ENCODE data around the gene GRK5. TPM values are rescaled to one million over a fixed set of nuclear protein-coding genes. Genes with fewer than 3 reads are reported as not detected.

Gene GRK5
- total RNA-seq, 2 donors from 2014 or later: 85.3 to 90.2 TPM

DNA sequence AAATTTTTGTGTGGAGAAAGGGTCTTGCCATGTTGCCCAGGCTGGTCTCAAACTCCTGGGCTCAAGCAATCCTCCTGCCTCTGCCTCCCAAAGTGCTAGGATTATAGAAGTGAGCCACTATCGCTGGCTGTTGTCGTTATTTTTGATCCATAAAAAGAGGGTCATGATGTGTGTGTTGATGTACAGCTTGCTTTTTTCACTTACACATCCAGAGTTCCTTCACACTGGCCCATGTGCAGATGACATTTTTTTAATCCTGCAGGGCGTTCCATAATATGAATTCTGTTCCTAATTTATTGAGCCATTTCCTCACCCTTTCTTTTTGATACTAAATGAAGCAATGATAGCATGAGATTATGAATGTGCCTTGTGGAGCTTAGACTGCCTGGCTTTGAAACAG, 40.8 kb downstream of the GRK5 start:
- no peaks in the 10 kb centered on the region for H3K9me3 ChIP-seq
- no peak for DNase-seq (ENCODE audit: low spot score)
- no peaks in the 10 kb centered on the region for H3K27me3 ChIP-seq (replicated peaks; ENCODE audit: insufficient read depth)
- H3K27ac ChIP-seq: peak overlapping the region; percentile 75 to 90
- H3K4me3 ChIP-seq: no peak overlapping the region
- H3K4me1 ChIP-seq (ENCODE audit: control insufficient read depth in 1 of 2, low read depth in 2 of 2): peaks cover 44 to 72% of the 10 kb centered on the region in 2 donors
- no peak for ATAC-seq (ENCODE audit: insufficient number of reproducible peaks, low FRiP score, low read depth)
- TF ChIP-seq, protein P1, sequence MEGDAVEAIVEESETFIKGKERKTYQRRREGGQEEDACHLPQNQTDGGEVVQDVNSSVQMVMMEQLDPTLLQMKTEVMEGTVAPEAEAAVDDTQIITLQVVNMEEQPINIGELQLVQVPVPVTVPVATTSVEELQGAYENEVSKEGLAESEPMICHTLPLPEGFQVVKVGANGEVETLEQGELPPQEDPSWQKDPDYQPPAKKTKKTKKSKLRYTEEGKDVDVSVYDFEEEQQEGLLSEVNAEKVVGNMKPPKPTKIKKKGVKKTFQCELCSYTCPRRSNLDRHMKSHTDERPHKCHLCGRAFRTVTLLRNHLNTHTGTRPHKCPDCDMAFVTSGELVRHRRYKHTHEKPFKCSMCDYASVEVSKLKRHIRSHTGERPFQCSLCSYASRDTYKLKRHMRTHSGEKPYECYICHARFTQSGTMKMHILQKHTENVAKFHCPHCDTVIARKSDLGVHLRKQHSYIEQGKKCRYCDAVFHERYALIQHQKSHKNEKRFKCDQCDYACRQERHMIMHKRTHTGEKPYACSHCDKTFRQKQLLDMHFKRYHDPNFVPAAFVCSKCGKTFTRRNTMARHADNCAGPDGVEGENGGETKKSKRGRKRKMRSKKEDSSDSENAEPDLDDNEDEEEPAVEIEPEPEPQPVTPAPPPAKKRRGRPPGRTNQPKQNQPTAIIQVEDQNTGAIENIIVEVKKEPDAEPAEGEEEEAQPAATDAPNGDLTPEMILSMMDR (IDR thresholded peaks at IDR 0.05): no peak
- no peaks in the 10 kb centered on the region for H3K36me3 ChIP-seq

- no peaks in the 10 kb centered on the region for H3K36me3 ChIP-seq
- peaks cover 49 to 73% of the 10 kb centered on the region in 2 donors for H3K4me1 ChIP-seq (ENCODE audit: control insufficient read depth in 1 of 2, low read depth in 2 of 2)
- H3K27ac ChIP-seq: peak overlapping the region; percentile 75 to 90
- H3K9me3 ChIP-seq: no peaks in the 10 kb centered on the region
- no peak overlapping the region for H3K4me3 ChIP-seq
- H3K27me3 ChIP-seq (replicated peaks; ENCODE audit: insufficient read depth): no peaks in the 10 kb centered on the region
- ATAC-seq (ENCODE audit: insufficient number of reproducible peaks, low FRiP score, low read depth) (no peak), DNase-seq (ENCODE audit: low spot score) (no peak)
- TF ChIP-seq, protein P1 (IDR thresholded peaks at IDR 0.05): no peak
Measured at GRCh38 chr10:119248681-119249080, 41.3 kb downstream of the GRK5 start.

GRCh38 chr10:119250641-119251314, 43.4 kb downstream of the GRK5 start:
- Histone ChIP-seq H3K4me1 (ENCODE audit: control insufficient read depth in 1 of 2, low read depth in 2 of 2) (peaks cover 64 to 92% of the 10 kb centered on the region in 2 donors), H3K9me3 (no peaks in the 10 kb centered on the region), H3K4me3 (no peak overlapping the region), H3K27me3 (replicated peaks; ENCODE audit: insufficient read depth) (no peaks in the 10 kb centered on the region), H3K27ac (peak overlapping the region; percentile 92), H3K36me3 (no peaks in the 10 kb centered on the region)
- DNase-seq (ENCODE audit: low spot score) (no peak), ATAC-seq (ENCODE audit: insufficient number of reproducible peaks, low FRiP score, low read depth) (no peak)
- TF ChIP-seq, protein P1 (IDR thresholded peaks at IDR 0.05): no peak

DNA sequence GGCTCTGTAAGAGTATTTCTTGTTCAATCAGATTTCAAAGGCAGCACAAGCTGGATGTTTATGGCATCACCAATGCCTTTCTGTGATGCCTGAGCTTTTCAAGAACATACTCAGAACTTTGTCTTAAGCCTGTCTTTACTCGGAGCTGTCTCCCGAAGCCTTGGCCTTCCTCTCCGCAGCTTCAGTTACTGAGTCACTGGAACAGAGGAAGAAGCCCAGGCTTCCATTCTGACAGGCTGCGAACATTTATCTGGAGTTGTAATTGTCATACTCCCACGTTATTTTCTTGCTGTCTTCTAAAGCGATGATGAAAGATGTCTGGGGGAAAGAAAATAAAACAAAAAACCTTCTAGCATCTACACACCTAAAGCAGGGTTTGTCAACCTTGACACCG, 43.9 kb downstream of the GRK5 start:
- ATAC-seq (ENCODE audit: insufficient number of reproducible peaks, low FRiP score, low read depth) (no peak), DNase-seq (ENCODE audit: low spot score) (no peak)
- Histone ChIP-seq H3K9me3 (no peaks in the 10 kb centered on the region), H3K27me3 (replicated peaks; ENCODE audit: insufficient read depth) (no peaks in the 10 kb centered on the region), H3K4me1 (ENCODE audit: control insufficient read depth in 1 of 2, low read depth in 2 of 2) (peaks cover 60 to 89% of the 10 kb centered on the region in 2 donors), H3K36me3 (no peaks in the 10 kb centered on the region), H3K4me3 (no peak overlapping the region), H3K27ac (peak overlapping the region; percentile 92)
- TF ChIP-seq, protein P1 (IDR thresholded peaks at IDR 0.05): no peak

GRCh38 chr10:119252051-119252465, 44.7 kb downstream of the GRK5 start:
- H3K27me3 ChIP-seq (replicated peaks; ENCODE audit: insufficient read depth): no peaks in the 10 kb centered on the region
- no peak for DNase-seq (ENCODE audit: low spot score)
- H3K36me3 ChIP-seq: no peaks in the 10 kb centered on the region
- no peaks in the 10 kb centered on the region for H3K9me3 ChIP-seq
- ATAC-seq (ENCODE audit: insufficient number of reproducible peaks, low FRiP score, low read depth): no peak
- H3K27ac ChIP-seq: peak overlapping the region; percentile 92
- no peak overlapping the region for H3K4me3 ChIP-seq
- H3K4me1 ChIP-seq (ENCODE audit: control insufficient read depth in 1 of 2, low read depth in 2 of 2): peaks cover 55 to 83% of the 10 kb centered on the region in 2 donors
- TF ChIP-seq, protein P1 (IDR thresholded peaks at IDR 0.05): peak; percentile 34
